HG03039 (cell line): ENCODE data around the gene BSN.
A peak's percentile ranks its signal among the peaks of the same experiment; 100 is the strongest.

Source experiments
- ATAC-seq: cut with Tn5 transposase; IDR thresholded peaks from one replicate; pipeline ENCODE4 v1.9.1; 2021; ENCODE audit warnings: mild to moderate bottlenecking, moderate library complexity; ENCODE audit not compliant: unreplicated experiment

BSN gene

DNA sequence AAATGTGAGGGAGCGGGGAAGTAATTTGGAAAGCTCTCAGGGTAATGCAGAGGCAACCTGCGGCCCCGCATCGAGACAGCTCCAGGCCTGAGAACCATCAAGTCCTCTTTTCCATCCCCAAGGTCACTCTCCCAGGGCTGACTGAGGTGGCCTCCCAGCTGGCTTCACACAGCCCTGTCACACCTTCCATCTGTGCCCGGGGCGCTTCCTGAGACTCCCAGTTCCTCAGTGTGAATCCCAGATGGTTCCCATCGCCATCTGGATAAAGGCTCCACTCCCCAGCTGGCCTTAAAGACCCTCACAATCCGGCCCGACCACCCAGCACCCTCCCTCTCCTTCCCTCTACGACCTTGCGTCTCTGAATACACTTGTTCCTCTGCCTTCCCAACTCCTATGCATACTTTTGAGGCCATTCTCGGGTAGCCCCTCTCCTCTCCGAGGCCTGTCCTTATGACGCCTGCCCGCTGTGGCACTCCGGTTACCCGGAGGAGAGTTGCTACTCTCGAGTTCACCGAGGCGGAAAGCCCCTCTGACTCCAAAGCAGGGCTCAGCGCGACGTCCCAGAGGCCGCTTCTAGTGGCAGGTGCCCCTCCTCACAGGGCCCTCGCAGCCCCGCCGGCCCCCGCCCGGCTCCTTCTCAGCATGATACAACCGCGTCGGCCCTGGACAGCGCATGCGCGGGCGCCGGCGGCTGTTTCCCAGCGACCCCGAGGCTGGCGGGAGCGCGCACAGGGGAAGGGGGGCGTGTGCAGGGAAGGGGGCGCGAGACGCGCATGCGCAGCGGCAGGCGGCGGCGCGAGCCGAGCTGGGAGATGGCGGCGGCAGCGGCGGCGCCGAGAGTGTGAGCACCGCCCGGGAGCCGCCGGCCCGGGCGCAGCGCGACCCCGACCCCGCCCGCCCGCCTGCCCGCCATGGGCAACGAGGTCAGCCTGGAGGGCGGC is at the start of gene BSN:
Gene BSN, plus strand, starts transcription at position 786 of the 941 bp plus-strand sequence. Its CDS starts 126 bp downstream, at position 912.
- peak; percentile 87 for ATAC-seq

DNA sequence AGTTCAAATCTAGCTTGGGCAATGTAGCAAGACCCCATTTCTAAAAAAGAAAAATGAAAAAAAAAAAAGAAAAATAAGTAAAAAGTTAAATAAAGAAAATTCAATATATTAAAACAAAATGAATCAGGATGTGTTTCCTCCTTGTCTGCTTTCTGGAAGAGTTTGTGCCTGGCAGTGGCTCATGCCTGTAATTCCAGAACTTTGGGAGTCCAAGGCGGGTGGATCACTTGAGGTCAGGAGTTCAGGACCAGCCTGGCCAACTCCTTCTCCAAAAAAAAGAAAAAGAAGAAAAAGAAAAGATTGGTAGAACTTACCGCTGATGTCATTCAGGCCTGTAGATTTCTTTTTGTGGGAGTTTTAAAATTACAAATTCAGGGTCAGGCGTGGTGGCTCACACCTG is 47.4 kb upstream of the BSN start:
- ATAC-seq: no peak

- ATAC-seq: no peak
Measured at GRCh38 chr3:49509028-49509561, 45.2 kb upstream of the BSN start.

DNA sequence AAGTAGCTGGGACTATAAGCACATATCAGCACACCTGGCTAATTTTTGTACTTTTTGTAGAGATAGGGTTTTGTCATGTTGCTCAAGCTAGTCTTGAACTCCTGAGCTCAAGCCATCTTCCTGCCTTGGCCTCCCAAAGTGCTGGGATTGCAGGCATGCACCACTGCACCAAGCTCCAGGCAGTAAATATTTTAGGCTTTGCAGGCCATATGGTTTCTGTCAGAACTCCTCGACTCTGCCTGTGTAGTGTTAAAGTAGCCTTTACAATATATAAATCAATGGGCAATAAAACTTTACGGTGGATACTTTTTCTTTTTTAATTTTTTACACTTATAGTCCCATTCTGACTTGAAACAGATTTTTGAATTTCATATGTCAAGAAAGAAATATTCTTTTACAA is 42.6 kb upstream of the BSN start:
- no peak for ATAC-seq

DNA sequence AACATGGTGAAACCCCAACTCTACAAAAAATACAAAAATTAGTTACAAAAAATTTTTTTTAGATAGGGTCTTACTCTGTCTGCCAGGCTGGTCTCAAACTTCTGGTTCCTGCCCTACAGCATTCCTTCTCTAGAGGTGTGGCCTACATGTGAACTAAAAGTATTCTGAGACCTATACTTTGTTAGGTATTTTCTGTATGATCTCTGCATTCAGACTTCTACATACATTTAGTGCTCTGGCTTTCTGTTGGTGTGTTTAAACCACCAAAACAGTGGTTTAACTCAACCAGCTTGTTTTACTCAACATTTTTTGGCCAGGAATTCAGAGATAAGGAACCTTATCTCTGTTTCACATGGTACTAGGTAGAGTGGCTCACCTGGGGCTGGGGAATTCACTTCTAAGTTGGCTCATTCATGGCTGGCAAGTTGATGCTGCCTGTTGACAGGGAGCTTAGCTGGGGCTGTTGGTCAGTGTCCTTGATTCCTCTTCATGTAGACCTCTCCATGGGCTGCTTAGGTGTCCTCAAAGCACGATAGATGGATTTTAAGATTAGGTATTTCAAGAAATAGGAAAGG is 41.4 kb upstream of the BSN start:
- no peak for ATAC-seq

- no peak for ATAC-seq
Measured at GRCh38 chr3:49513494-49514124, 40.7 kb upstream of the BSN start.

DNA sequence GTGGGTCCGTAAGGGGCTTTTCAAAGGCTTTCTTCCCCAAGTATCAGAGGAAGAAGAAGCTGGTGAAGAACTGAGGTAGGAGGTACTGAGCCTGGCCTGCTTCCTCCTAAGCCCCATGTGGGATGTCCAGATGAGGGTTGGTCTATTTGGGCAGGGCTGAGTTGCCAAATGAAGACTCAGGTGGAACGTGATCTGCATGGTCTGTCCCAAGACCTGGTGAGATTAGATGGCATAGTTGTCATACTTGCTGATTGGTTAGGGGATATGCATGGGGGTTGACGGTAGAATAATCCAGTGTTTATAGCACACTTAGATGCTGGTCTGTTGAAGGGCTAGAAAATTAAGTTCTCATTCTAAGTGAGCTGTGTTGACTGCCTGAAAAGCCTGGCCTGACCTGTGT is 36.3 kb upstream of the BSN start:
- no peak for ATAC-seq

- ATAC-seq: no peak
Measured at GRCh38 chr3:49518441-49518840, 35.8 kb upstream of the BSN start.

DNA sequence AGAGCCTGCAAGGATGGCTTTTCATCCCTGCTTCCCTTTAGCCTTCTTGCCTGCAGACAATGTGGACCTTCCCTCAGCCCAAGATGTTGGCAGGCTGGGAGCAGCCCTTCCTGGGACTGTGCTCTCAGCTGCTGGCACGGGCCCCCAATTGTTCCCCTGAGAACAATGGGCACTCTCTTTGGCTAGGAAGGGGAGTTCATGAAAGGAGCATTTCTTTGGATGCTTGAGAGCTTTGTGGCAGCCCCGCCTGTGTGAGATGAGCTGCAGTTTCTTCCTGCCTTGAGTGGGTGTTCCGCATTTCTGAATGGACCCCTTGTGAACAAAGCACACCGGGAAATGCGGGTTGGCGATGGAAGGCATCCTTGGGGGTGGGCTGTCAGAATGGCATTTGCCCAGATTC is 35.0 kb upstream of the BSN start:
- no peak for ATAC-seq

- no peak for ATAC-seq
Measured at GRCh38 chr3:49519916-49520385, 34.3 kb upstream of the BSN start.

DNA sequence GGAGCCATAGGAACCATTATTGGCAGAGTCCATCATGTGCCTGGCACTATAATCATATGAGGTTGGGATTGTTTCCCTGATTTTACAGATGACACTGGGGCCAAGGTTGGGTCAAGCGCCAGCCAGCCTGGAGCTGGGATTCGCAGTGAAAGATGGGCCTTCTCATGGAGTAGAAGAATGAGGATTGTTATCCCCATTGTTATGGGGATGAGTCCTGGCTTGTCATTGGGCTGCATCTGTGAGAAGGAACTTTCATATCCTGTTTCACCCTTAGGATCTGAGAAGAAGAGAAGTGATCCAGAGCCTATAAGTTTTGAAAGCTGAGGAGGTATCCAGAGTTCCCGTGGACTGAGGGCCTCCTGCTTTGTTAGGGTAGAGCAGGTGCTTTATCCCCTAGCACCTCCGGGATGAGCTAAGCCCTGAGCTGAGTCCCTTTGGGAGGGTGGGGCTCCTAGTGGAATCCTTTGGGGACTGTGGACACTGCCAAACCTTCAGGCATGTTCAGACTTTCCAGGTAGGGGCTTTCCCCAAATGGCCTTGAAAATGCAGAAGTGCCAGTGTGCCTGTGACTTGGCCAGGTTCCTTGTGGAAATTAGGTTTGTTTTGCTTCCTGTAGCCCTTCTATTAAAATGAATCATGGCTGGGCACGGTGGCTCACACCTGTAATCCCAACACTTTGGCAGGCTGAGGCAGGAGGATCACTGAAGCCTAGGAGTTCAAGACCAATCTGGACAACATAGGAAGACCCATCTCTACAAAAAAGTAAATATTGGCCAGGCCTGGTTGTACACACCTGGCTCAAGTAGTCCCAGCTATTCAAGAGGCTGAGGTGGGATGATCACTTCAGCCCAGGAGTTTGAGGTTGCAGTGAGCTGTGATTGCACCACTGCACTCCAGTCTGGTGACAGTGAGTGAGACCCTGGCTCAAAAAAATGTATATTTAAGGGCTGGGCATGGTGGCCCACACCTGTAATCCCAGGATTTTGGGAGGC is 30.2 kb upstream of the BSN start:
- ATAC-seq: no peak

DNA sequence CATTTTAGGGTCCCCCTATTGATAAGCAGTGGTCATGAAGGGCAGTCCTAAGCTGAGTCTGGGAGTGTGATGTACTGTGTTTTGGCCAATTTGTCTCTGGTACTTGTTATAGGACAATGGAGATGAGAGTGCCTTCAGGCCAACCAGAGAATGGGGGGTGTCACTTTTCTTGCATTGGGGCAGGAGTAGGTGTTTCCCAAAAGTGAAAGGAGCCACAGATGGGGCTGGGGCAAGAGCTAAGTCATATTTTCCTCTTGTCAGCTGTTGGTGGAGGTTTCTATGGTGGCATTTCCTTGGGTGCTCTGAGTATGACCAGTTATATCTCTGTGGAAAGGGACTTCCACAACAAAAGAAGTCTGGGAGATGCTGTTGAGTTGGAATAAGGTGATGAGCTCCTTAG is 24.7 kb upstream of the BSN start:
- no peak for ATAC-seq

GRCh38 chr3:49530231-49530630 is 24.0 kb upstream of the BSN start:
- no peak for ATAC-seq

DNA sequence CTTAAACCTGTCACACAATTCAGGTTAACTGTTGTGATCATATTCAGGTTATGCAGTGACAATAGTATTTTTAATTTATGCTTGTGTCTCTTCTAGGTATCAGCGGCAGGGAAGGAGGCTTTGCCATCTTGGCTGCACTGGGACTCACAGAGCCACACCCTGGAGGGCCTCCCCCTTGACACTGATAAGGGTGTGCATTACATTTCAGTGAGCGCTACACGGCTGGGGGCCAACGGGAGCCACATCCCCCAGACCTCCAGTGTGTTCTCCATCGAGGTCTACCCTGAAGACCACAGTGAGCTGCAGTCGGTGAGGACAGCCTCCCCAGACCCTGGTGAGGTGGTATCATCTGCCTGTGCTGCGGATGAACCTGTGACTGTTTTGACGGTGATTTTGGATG is 23.6 kb upstream of the BSN start:
- no peak for ATAC-seq

DNA sequence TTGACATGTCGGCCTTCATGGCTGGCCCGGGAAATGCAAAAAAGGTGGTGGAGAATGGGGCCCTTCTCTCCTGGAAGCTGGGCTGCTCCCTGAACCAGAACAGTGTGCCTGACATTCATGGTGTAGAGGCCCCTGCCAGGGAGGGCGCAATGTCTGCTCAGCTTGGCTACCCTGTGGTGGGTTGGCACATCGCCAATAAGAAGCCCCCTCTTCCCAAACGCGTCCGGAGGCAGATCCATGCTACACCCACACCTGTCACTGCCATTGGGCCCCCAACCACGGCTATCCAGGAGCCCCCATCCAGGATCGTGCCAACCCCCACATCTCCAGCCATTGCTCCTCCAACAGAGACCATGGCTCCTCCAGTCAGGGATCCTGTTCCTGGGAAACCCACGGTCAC is 23.1 kb upstream of the BSN start:
- no peak for ATAC-seq

DNA sequence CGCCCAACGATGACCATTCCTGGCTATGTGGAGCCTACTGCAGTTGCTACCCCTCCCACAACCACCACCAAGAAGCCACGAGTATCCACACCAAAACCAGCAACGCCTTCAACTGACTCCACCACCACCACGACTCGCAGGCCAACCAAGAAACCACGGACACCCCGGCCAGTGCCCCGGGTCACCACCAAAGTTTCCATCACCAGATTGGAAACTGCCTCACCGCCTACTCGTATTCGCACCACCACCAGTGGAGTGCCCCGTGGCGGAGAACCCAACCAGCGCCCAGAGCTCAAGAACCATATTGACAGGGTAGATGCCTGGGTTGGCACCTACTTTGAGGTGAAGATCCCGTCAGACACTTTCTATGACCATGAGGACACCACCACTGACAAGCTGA is 22.6 kb upstream of the BSN start:
- no peak for ATAC-seq

DNA sequence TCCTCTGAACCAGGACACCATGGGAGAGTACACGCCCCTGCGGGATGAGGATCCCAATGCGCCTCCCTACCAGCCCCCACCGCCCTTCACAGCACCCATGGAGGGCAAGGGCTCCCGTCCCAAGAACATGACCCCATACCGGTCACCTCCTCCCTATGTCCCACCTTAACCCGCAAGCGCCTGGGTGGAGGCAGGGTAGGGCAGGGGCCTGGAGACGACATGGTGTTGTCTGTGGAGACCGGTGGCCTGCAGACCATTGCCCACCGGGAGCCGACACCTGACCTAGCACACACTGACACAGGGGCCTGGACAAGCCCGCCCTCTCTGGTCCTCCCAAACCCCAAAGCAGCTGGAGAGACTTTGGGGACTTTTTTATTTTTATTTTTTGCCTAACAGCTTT is 21.2 kb upstream of the BSN start:
- ATAC-seq: no peak

- no peak for ATAC-seq
Measured at GRCh38 chr3:49533786-49534519, 20.3 kb upstream of the BSN start.

GRCh38 chr3:49534581-49535441 is 19.5 kb upstream of the BSN start:
- ATAC-seq: no peak
